Ectodermal cell (in vitro differentiated cells): ENCODE results near the gene KIT.

ENCODE experiments used
- H3K27ac ChIP-seq: 2 replicates; pipeline ENCODE4 v1.7.0; 2013; ENCODE audit warnings: mild to moderate bottlenecking, low read depth, low read length; ENCODE audit not compliant: insufficient read depth, poor library complexity, severe bottlenecking
- H3K27me3 ChIP-seq: 2 replicates; pipeline ENCODE4 v1.7.0; 2013; ENCODE audit warnings: mild to moderate bottlenecking, low read length; ENCODE audit not compliant: insufficient read depth, control insufficient read depth, poor library complexity, severe bottlenecking
- H3K36me3 ChIP-seq: one replicate; pipeline ENCODE4 v1.7.0; 2013; ENCODE audit warnings: low read length; ENCODE audit not compliant: control insufficient read depth, insufficient read depth
- H3K4me1 ChIP-seq: one replicate; pipeline ENCODE4 v1.7.0; 2013; ENCODE audit warnings: low read length; ENCODE audit not compliant: control insufficient read depth, insufficient read depth
- H3K4me3 ChIP-seq: 2 replicates; pipeline ENCODE4 v1.7.0; 2013; ENCODE audit warnings: low read depth, low read length, control low read depth; ENCODE audit not compliant: insufficient read depth
- H3K9me3 ChIP-seq: 2 replicates; pipeline ENCODE4 v1.7.0; 2013; ENCODE audit warnings: mild to moderate bottlenecking, low read length, moderate library complexity; ENCODE audit not compliant: control insufficient read depth
- WGBS, 2 experiments: methylation state at CpG; one replicate each; pipeline ENCODE4 v1.1.7; 2013; ENCODE audit warnings: missing lambda C conversion rate in 2 of 2; 5-methylcytosine and 5-hydroxymethylcytosine counted together

KIT gene

GRCh38 chr4:54675721-54676461 lies 18.1 kb downstream of the KIT start:
- Histone ChIP-seq H3K4me3 (no peak overlapping the region), H3K27ac (no peak overlapping the region), H3K4me1 (peaks cover 14% of the 10 kb centered on the region), H3K36me3 (peaks cover 5% of the 10 kb centered on the region), H3K9me3 (no peaks in the 10 kb centered on the region), H3K27me3 (no peaks in the 10 kb centered on the region)
- WGBS, 2 experiments = 75 to 79% methylated on average over 12 of the region's 12 CpGs

DNA sequence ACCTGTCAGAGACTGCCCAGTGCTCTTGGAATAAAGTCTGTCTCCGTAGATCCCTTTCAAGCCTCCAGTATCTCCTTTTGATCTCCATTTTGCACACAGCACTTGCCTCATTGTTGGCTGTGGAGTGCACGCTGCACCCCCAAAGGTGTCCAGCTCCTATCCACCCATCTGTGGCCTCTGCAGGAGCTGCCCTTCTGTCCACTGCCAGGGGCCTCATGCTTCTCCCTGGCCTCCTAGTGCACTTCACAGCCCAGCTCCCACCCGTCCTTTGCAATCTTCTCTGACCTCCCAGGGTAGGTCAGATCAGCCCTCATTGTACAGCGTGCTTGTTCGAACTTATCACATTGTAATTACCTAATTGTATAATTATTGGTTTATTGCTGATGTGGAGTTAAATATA lies 18.9 kb downstream of the KIT start:
- 84 to 86% methylated on average over 3 of the region's 5 CpGs for WGBS, 2 experiments
- Histone ChIP-seq H3K9me3 (no peaks in the 10 kb centered on the region), H3K36me3 (peaks cover 5% of the 10 kb centered on the region), H3K27ac (no peak overlapping the region), H3K4me1 (peaks cover 19% of the 10 kb centered on the region), H3K4me3 (no peak overlapping the region), H3K27me3 (no peaks in the 10 kb centered on the region)

DNA sequence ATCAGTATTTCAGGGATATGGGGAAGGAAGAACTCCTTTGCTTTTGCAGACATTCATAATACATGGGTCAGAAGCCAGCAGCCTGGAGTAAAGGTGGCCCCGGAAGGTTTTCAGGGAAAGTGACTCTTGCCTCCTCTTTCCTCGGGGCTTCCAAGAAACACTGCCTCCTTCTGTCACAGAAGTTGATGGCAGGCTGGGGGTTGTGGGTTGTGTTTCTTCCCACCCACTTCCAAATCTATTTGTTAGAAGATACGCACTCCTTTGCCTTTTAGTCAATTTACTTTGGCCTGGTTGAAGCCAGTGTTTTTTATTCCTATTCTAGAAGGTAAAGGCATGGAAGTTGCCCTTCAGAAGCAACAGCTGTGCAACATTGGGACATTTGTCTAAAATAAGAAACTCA lies 19.7 kb downstream of the KIT start:
- Histone ChIP-seq H3K36me3 (peaks cover 5% of the 10 kb centered on the region), H3K27ac (no peak overlapping the region), H3K4me1 (peaks cover 19% of the 10 kb centered on the region), H3K4me3 (no peak overlapping the region), H3K9me3 (no peaks in the 10 kb centered on the region), H3K27me3 (no peaks in the 10 kb centered on the region)
- WGBS, 2 experiments = 63 to 96% methylated on average over 3 of the region's 3 CpGs

GRCh38 chr4:54677853-54678650 lies 20.3 kb downstream of the KIT start:
- WGBS, 2 experiments = 87% methylated on average over 4 of the region's 7 CpGs

DNA sequence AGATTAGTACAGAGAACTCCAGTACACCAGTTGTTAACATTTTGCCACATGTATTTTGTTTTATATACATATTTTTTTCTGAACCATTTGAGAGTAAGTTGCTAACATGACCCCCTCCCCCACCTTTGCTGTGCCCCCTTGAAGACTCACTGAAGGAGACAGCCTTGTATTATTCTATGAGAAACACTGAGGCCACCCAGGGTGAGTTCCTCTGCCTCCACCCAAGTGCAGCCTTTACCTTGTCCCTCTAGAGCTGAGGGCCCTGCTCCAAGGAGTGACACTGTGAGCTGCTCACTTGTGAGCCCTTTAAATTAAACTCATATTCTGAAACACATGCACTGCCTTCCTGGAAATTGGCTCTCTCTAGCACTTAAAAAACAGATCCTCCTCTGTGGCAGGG lies 21.1 kb downstream of the KIT start:
- no peak overlapping the region for H3K4me3 ChIP-seq
- no peaks in the 10 kb centered on the region for H3K36me3 ChIP-seq

More at GRCh38 chr4:54677853-54678650, 20.3 kb downstream of the KIT start:
- Histone ChIP-seq H3K27me3 (no peaks in the 10 kb centered on the region), H3K4me1 (peaks cover 19% of the 10 kb centered on the region), H3K4me3 (no peak overlapping the region), H3K27ac (no peak overlapping the region), H3K9me3 (no peaks in the 10 kb centered on the region), H3K36me3 (no peaks in the 10 kb centered on the region)

DNA sequence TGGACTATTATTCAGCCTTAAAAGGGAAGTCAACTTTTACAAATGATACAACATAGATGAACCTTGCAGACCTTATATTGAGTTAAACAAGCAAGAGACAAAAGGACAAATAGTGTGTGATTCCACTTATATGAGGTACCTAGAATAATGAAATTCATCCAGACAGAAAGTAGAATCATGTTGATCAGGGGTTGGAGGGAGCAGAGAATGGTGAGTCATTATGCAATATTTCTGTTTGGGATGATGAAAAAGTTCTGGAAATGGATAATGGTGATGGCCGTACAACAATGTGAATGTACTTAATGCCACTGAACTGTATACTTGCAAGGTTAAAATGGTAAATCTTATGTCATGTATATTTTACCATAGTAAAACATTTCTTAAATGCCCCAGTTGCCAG lies 22.1 kb downstream of the KIT start:
- H3K36me3 ChIP-seq = no peaks in the 10 kb centered on the region
- H3K9me3 ChIP-seq = no peaks in the 10 kb centered on the region
- H3K27me3 ChIP-seq = no peaks in the 10 kb centered on the region
- 100% methylated on average over 1 of the region's 1 CpG for WGBS, 2 experiments
- no peak overlapping the region for H3K27ac ChIP-seq
- peaks cover 19% of the 10 kb centered on the region for H3K4me1 ChIP-seq
- H3K4me3 ChIP-seq = no peak overlapping the region

More for the DNA sequence above, 21.1 kb downstream of the KIT start:
- H3K4me1 ChIP-seq = peaks cover 19% of the 10 kb centered on the region
- H3K27ac ChIP-seq = no peak overlapping the region
- no peaks in the 10 kb centered on the region for H3K9me3 ChIP-seq
- no peaks in the 10 kb centered on the region for H3K27me3 ChIP-seq

- H3K36me3 ChIP-seq = no peaks in the 10 kb centered on the region
Measured at GRCh38 chr4:54683616-54684346, 26.0 kb downstream of the KIT start.

DNA sequence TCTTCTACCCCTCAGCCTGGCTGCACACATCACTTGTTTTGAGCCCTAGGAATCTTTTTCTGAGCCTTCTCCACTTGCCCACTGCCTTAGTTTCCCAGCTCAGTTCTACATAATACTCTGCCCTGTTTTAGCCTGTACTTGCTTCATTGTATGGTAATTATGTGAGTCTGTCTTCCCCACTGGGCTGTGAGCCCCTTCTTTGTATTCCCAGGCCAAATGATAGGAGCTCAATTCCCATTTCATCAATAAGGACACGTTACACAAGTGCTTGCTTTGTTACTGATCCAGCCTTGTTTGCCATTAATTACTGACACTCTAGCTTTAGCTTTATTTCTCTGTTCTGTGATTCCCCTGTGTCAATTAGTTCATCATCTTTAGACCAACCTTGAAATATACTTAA lies 28.1 kb downstream of the KIT start:
- H3K9me3 ChIP-seq = no peaks in the 10 kb centered on the region
- no peak overlapping the region for H3K27ac ChIP-seq
- H3K27me3 ChIP-seq = no peaks in the 10 kb centered on the region
- no peak overlapping the region for H3K4me3 ChIP-seq
- no peaks in the 10 kb centered on the region for H3K36me3 ChIP-seq
- WGBS, 2 experiments = 73 to 85% methylated on average over 1 of the region's 1 CpG
- peaks cover 6% of the 10 kb centered on the region for H3K4me1 ChIP-seq

More at GRCh38 chr4:54683616-54684346, 26.0 kb downstream of the KIT start:
- Histone ChIP-seq H3K27me3 (no peaks in the 10 kb centered on the region), H3K27ac (no peak overlapping the region), H3K4me3 (no peak overlapping the region), H3K9me3 (no peaks in the 10 kb centered on the region), H3K4me1 (peaks cover 15% of the 10 kb centered on the region)
- 88 to 90% methylated on average over 8 of the region's 8 CpGs for WGBS, 2 experiments

DNA sequence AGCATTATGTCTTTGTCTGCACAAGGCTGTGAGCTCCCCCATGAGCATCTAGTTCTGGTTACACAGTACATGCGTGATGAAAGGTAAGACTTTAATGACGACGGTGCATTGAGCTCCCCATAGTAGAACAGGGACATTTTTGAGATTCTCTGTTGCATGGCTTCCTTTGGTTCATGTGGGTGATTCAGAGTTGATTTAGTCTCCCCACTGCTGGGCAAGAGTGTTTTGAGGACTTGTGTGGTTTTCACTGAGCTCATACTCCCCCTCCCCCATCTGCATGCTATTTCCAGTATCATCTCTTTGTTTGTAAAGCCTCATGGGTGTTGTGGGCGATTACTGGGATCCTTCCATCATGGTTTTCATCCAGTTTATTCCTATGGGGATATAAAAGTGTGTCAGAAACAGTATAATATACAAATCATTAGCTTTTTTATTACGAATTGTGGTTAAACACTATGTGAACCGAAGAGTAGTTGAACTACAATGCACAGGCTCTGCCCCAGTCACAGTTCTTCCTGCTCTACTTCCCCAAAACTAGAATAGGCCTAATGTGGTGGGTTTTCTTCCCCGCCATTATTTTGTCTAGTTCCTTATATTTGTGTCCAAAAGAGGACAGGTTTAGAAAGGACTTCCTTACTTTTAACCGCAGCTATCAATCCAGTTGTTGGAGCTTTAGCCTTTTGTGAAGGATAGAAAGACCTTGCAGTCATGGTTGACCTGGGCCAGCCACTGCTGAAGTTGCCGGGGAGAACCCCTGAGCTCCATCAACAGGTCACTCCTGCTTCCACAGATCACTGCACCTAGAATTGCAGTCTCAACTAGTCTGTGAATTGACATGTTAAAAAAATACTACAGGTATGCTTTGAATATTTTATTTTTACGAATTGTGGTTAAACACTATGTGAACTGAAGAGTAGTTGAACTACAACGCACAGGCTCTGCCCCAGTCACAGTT lies 30.4 kb downstream of the KIT start:
- Histone ChIP-seq H3K27me3 (no peaks in the 10 kb centered on the region), H3K36me3 (no peaks in the 10 kb centered on the region), H3K4me1 (no peaks in the 10 kb centered on the region), H3K9me3 (no peaks in the 10 kb centered on the region), H3K4me3 (no peak overlapping the region), H3K27ac (no peak overlapping the region)
- 92 to 93% methylated on average over 10 to 11 of the region's 11 CpGs for whole genome bisulfite sequencing, 2 experiments
